H9 (cell line): ENCODE measurements around the gene ABCB11. TPM values are rescaled to one million over a fixed set of nuclear protein-coding genes. Genes with fewer than 3 reads are reported as not detected.

Source experiments
- DNase-seq: peaks from one replicate; pipeline ENCODE4 v3.0.0-alpha.2; 2017
- H2AFZ ChIP-seq: one replicate; pipeline ENCODE4 v1.6.1; 2013; ENCODE audit warnings: mild to moderate bottlenecking, low read length, control low read depth, moderate library complexity
- H2AK5ac ChIP-seq: 2 replicates; pipeline ENCODE4 v1.6.1; 2013; ENCODE audit warnings: low read length, control low read depth, mixed read lengths; ENCODE audit not compliant: insufficient read length
- H2BK120ac ChIP-seq: one replicate; pipeline ENCODE4 v1.6.1; 2013; ENCODE audit warnings: low read depth, mild to moderate bottlenecking, low read length, control low read depth, inconsistent platforms; ENCODE audit not compliant: poor library complexity, severe bottlenecking
- H2BK12ac ChIP-seq: 2 replicates; pipeline ENCODE4 v1.6.1; 2013; ENCODE audit warnings: low read length, control low read depth, mixed read lengths, low read depth; ENCODE audit not compliant: insufficient read length
- H2BK15ac ChIP-seq: 2 replicates; pipeline ENCODE4 v1.6.1; 2013; ENCODE audit warnings: low read depth, low read length, control low read depth
- H2BK20ac ChIP-seq: one replicate; pipeline ENCODE4 v1.6.1; 2013; ENCODE audit warnings: low read depth, mild to moderate bottlenecking, low read length, control low read depth, inconsistent platforms; ENCODE audit not compliant: poor library complexity, severe bottlenecking
- H2BK5ac ChIP-seq: 2 replicates; pipeline ENCODE4 v1.6.1; 2013; ENCODE audit warnings: low read length, control low read depth, mixed read lengths; ENCODE audit not compliant: insufficient read length
- H3K14ac ChIP-seq: 2 replicates; pipeline ENCODE4 v1.6.1; 2013; ENCODE audit warnings: low read length, control low read depth; ENCODE audit not compliant: insufficient read depth
- H3K18ac ChIP-seq: 2 replicates; pipeline ENCODE4 v1.6.1; 2013; ENCODE audit warnings: low read depth, mild to moderate bottlenecking, mixed read lengths, low read length, control low read depth; ENCODE audit not compliant: insufficient read length
- H3K23ac ChIP-seq: 2 replicates; pipeline ENCODE4 v1.6.1; 2013; ENCODE audit warnings: low read length, control low read depth, mixed read lengths, low read depth; ENCODE audit not compliant: insufficient read length
- H3K23me2 ChIP-seq: 2 replicates; pipeline ENCODE4 v1.6.1; 2013; ENCODE audit warnings: low read depth, mild to moderate bottlenecking, mixed read lengths, low read length, control low read depth; ENCODE audit not compliant: insufficient read length, poor library complexity, severe bottlenecking
- H3K27ac ChIP-seq: 2 replicates; pipeline ENCODE4 v1.5.1; 2013; ENCODE audit warnings: low read length, control low read depth, mixed read lengths, low read depth; ENCODE audit not compliant: insufficient read length
- H3K27me3 ChIP-seq: 2 replicates; pipeline ENCODE4 v1.6.1; 2013; ENCODE audit warnings: low read length, control low read depth, inconsistent platforms; ENCODE audit not compliant: insufficient read depth
- H3K4ac ChIP-seq: 2 replicates; pipeline ENCODE4 v1.6.1; 2013; ENCODE audit warnings: low read depth, mild to moderate bottlenecking, control low read depth, inconsistent platforms, low read length, moderate library complexity
- H3K4me1 ChIP-seq: 2 replicates; pipeline ENCODE4 v1.6.1; 2013; ENCODE audit warnings: low read length, control low read depth, inconsistent platforms; ENCODE audit not compliant: insufficient read depth
- H3K4me2 ChIP-seq: 2 replicates; pipeline ENCODE4 v1.6.1; 2013; ENCODE audit warnings: low read length, control low read depth, mixed read lengths; ENCODE audit not compliant: insufficient read length, insufficient read depth
- H3K56ac ChIP-seq: 2 replicates; pipeline ENCODE4 v1.6.1; 2013; ENCODE audit warnings: low read depth, mild to moderate bottlenecking, mixed read lengths, low read length, control low read depth; ENCODE audit not compliant: insufficient read length
- H3K79me1 ChIP-seq: 2 replicates; pipeline ENCODE4 v1.6.1; 2013; ENCODE audit warnings: low read depth, mild to moderate bottlenecking, moderate library complexity, low read length, control low read depth, inconsistent platforms; ENCODE audit not compliant: insufficient read depth, poor library complexity, severe bottlenecking
- H3K79me2 ChIP-seq: 2 replicates; pipeline ENCODE4 v1.6.1; 2013; ENCODE audit warnings: low read length, control low read depth, inconsistent platforms; ENCODE audit not compliant: insufficient read depth
- H3K9ac ChIP-seq: 2 replicates; pipeline ENCODE4 v1.6.1; 2013; ENCODE audit warnings: low read length, control low read depth, mixed read lengths; ENCODE audit not compliant: insufficient read length; ENCODE audit errors: extremely low read depth
- H3K9me3 ChIP-seq: one replicate; pipeline ENCODE4 v1.6.1; 2013; ENCODE audit warnings: low read depth, low read length, inconsistent platforms; ENCODE audit not compliant: control insufficient read depth
- H3T11ph ChIP-seq: one replicate; pipeline ENCODE4 v1.6.1; 2013; ENCODE audit warnings: mild to moderate bottlenecking, low read length, control low read depth, inconsistent platforms
- H4K20me1 ChIP-seq: one replicate; pipeline ENCODE4 v1.6.1; 2013; ENCODE audit not compliant: control insufficient read depth, insufficient read length, insufficient read depth
- H4K5ac ChIP-seq: 2 replicates; pipeline ENCODE4 v1.6.1; 2013; ENCODE audit warnings: low read depth, mild to moderate bottlenecking, mixed read lengths, low read length, control low read depth; ENCODE audit not compliant: insufficient read length
- H4K8ac ChIP-seq: replicated peaks from 2 replicates; pipeline ENCODE4 v1.6.1; 2013; ENCODE audit warnings: low read length, control low read depth, mixed read lengths, low read depth; ENCODE audit not compliant: insufficient read length
- H4K91ac ChIP-seq: 2 replicates; pipeline ENCODE4 v1.6.1; 2013; ENCODE audit warnings: low read depth, mild to moderate bottlenecking, moderate library complexity, mixed read lengths, low read length, control low read depth; ENCODE audit not compliant: insufficient read length
- H3K27ac Mint-ChIP-seq, 3 experiments: 2 replicates in 2 of 3; 3 replicates in 1 of 3; pipeline ENCODE4 v1.8.0; 2020 to 2021; ENCODE audit warnings: mixed read lengths in 3 of 3, mild to moderate bottlenecking in 1 of 3, moderate library complexity in 1 of 3
- H3K27me3 Mint-ChIP-seq: 2 replicates; pipeline ENCODE4 v1.8.0; 2021; ENCODE audit warnings: low read depth, mild to moderate bottlenecking, moderate library complexity, mixed read lengths
- H3K36me3 Mint-ChIP-seq, 3 experiments: 2 replicates in 2 of 3; 3 replicates in 1 of 3; pipeline ENCODE4 v1.8.0; 2020 to 2021; ENCODE audit warnings: low read depth in 3 of 3, mixed read lengths in 3 of 3; ENCODE audit not compliant: insufficient read depth in 1 of 3
- H3K4me1 Mint-ChIP-seq, 2 experiments: 2 replicates each; pipeline ENCODE4 v1.8.0; 2020; ENCODE audit warnings: mixed read lengths in 2 of 2
- H3K4me3 Mint-ChIP-seq, 2 experiments: 2 replicates in 1 of 2; 3 replicates in 1 of 2; pipeline ENCODE4 v1.8.0; 2020 to 2021; ENCODE audit warnings: mild to moderate bottlenecking in 2 of 2, mixed read lengths in 2 of 2, moderate library complexity in 1 of 2
- H3K9me3 Mint-ChIP-seq, 2 experiments: 2 replicates in 1 of 2; 3 replicates in 1 of 2; pipeline ENCODE4 v1.8.0; 2020; ENCODE audit warnings: mild to moderate bottlenecking in 2 of 2, mixed read lengths in 2 of 2, moderate library complexity in 1 of 2
- WGBS: extraction: QIAGEN DNeasy Blood & Tissue Kit; methylation state at CpG from one replicate; pipeline ENCODE4 v1.1.7; 2013; ENCODE audit warnings: missing lambda C conversion rate, low lambda C conversion rate, mixed read lengths; ENCODE audit not compliant: insufficient read length; ENCODE audit errors: extremely low coverage; 5-methylcytosine and 5-hydroxymethylcytosine counted together
- total RNA-seq: library from RNA; stranded (reverse); gene quantifications from 2 replicates; pipeline ENCODE4 v1.2.1, GENCODE V29; 2021
- TF ChIP-seq, protein P1 (sequence below): fragments of 200-600 bp; sonication (generic); conservative IDR thresholded peaks from 3 replicates; pipeline ENCODE4 v1.8.0; 2021; ENCODE audit warnings: antibody characterized with exemption, mild to moderate bottlenecking

Gene ABCB11
- total RNA-seq, 1 experiment from 2014 or later, result not detected

DNA sequence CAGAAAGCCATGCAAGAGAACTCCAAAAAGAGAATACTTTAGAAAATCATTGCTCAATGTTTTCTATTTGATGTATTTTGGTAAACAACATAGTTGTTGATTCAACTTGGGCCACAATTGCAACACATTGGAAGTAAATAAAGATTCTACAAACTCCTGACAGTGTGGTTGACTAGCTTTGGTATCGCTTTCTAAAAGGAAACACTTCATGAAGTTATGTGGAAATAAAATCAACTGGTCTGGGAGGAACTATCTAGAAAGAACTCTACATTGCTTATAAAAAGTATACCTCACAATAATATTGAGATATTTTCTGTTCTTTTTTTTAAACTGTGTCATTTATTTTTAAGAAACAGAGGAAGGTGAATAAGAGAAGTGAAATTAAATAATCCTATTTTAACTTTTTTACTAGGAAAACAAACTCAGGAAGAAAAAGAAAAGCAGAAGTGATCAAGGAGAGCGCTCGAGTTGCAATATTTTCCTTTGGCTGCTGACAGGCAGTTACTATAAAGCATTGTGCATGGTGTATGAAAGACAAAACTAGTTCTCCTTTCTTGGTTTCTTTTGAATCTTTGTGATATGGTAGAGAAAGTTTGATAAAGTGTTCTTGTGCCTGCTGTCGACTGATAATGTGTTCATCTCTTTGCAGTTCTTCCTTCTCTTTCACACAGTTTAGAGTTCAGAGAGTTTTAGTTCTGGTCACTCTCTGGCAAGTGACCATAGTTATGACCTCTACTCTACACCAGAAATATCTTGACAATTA is 41.2 kb upstream of the ABCB11 start:
- Histone ChIP-seq H3K79me1 (no peaks in the 10 kb centered on the region), H3K18ac (no peak overlapping the region), H3K56ac (no peak overlapping the region), H2BK12ac (no peak overlapping the region), H2BK5ac (no peak overlapping the region), H3K79me2 (no peaks in the 10 kb centered on the region), H3K14ac (no peak overlapping the region), H4K91ac (no peak overlapping the region), H4K20me1 (no peaks in the 10 kb centered on the region), H2BK120ac (no peak overlapping the region), H3K9me3 (no peaks in the 10 kb centered on the region), H3K4me1 (no peaks in the 10 kb centered on the region), H4K5ac (no peak overlapping the region), H3T11ph (no peak overlapping the region), H3K23me2 (no peaks in the 10 kb centered on the region), H2BK20ac (no peak overlapping the region), H3K23ac (no peak overlapping the region), H3K27me3 (no peaks in the 10 kb centered on the region), H2AK5ac (no peak overlapping the region), H2BK15ac (no peak overlapping the region), H3K9ac (no peak overlapping the region), H3K4me2 (no peak overlapping the region), H4K8ac (no peak overlapping the region), H3K4ac (no peak overlapping the region), H2AFZ (no peak overlapping the region), H3K27ac (no peak overlapping the region)
- Mint-ChIP-seq H3K9me3 (no peaks in the 10 kb centered on the region), H3K27ac (no peak overlapping the region; a peak in 1 of 7 replicates), H3K4me1 (no peaks in the 10 kb centered on the region), H3K36me3 (no peaks in the 10 kb centered on the region), H3K27me3 (no peaks in the 10 kb centered on the region), H3K4me3 (no peak overlapping the region)
- TF ChIP-seq, protein P1, sequence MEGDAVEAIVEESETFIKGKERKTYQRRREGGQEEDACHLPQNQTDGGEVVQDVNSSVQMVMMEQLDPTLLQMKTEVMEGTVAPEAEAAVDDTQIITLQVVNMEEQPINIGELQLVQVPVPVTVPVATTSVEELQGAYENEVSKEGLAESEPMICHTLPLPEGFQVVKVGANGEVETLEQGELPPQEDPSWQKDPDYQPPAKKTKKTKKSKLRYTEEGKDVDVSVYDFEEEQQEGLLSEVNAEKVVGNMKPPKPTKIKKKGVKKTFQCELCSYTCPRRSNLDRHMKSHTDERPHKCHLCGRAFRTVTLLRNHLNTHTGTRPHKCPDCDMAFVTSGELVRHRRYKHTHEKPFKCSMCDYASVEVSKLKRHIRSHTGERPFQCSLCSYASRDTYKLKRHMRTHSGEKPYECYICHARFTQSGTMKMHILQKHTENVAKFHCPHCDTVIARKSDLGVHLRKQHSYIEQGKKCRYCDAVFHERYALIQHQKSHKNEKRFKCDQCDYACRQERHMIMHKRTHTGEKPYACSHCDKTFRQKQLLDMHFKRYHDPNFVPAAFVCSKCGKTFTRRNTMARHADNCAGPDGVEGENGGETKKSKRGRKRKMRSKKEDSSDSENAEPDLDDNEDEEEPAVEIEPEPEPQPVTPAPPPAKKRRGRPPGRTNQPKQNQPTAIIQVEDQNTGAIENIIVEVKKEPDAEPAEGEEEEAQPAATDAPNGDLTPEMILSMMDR, result no peak
- DNase-seq, result no peak
- no CpG with 5 or more reads among the region's 4 CpGs for WGBS
